ENCODE results near the gene CNNM1. TPM values are rescaled to one million over a fixed set of nuclear protein-coding genes. Genes with fewer than 3 reads are reported as not detected.

The CNNM1 gene
- total RNA-seq, 3 donors from 2014 or later (not counting 1 experiment from before 2014, with no cell fraction given): not detected

- H3K36me3 Mint-ChIP-seq: no peaks in the 10 kb centered on the region
- H3K4me1 Mint-ChIP-seq: peaks cover 0 to 5% of the 10 kb centered on the region in 2 donors
- ATAC-seq (no peak), DNase-seq (no peak)
- peaks cover 2% of the 10 kb centered on the region for H3K4me1 ChIP-seq (ENCODE audit: control insufficient read depth, insufficient read depth, low read length)
- H3K27ac Mint-ChIP-seq: no peak overlapping the region
- H3K27me3 Mint-ChIP-seq (ENCODE audit: low read depth in 2 of 2): peaks cover 0 to 9% of the 10 kb centered on the region in 2 donors
- H3K4me3 ChIP-seq (ENCODE audit: low read length): no peak overlapping the region
- intact Hi-C loops (cut with micrococcal nuclease): no loop called here
- TF ChIP-seq CTCF (IDR thresholded peaks at IDR 0.05): no peak
- H3K9me3 ChIP-seq (ENCODE audit: control insufficient read depth, insufficient read depth, low read length): no peaks in the 10 kb centered on the region
- peaks cover 4% of the 10 kb centered on the region for H3K36me3 ChIP-seq (ENCODE audit: control insufficient read depth, insufficient read depth, low read length)
- no peaks in the 10 kb centered on the region for H3K27me3 ChIP-seq (ENCODE audit: control insufficient read depth, insufficient read depth, low read length)
- no peaks in the 10 kb centered on the region for H3K9me3 Mint-ChIP-seq
- WGBS (ENCODE audit: insufficient coverage): 96% methylated on average over 2 of the region's 2 CpGs
- no peak overlapping the region for H3K4me3 Mint-ChIP-seq
- no peak overlapping the region for H3K27ac ChIP-seq (ENCODE audit: low read length)
Measured at GRCh38 chr10:99391346-99391745, 62.2 kb downstream of the CNNM1 start.

GRCh38 chr10:99393036-99393435, 63.9 kb downstream of the CNNM1 start:
- Mint-ChIP-seq H3K4me1 (peaks cover 0 to 5% of the 10 kb centered on the region in 2 donors), H3K27ac (no peak overlapping the region), H3K27me3 (ENCODE audit: low read depth in 2 of 2) (no peaks in the 10 kb centered on the region), H3K4me3 (no peak overlapping the region), H3K36me3 (no peaks in the 10 kb centered on the region), H3K9me3 (no peaks in the 10 kb centered on the region)
- Histone ChIP-seq H3K4me3 (ENCODE audit: low read length) (no peak overlapping the region), H3K27ac (ENCODE audit: low read length) (no peak overlapping the region), H3K36me3 (ENCODE audit: control insufficient read depth, insufficient read depth, low read length) (peaks cover 20% of the 10 kb centered on the region), H3K27me3 (ENCODE audit: control insufficient read depth, insufficient read depth, low read length) (no peaks in the 10 kb centered on the region), H3K4me1 (ENCODE audit: control insufficient read depth, insufficient read depth, low read length) (peaks cover 2% of the 10 kb centered on the region), H3K9me3 (ENCODE audit: control insufficient read depth, insufficient read depth, low read length) (no peaks in the 10 kb centered on the region)
- DNase-seq (no peak), ATAC-seq (no peak)
- TF ChIP-seq CTCF (IDR thresholded peaks at IDR 0.05): no peak
- WGBS (ENCODE audit: insufficient coverage): 89% methylated on average over 2 of the region's 2 CpGs
- intact Hi-C loops (cut with micrococcal nuclease): loop anchor here (2.0 kb wide), 1 partner anchor 220 kb away; no protein-coding TSS in a partner anchor

- peaks cover 0 to 5% of the 10 kb centered on the region in 2 donors for H3K4me1 Mint-ChIP-seq
- Histone ChIP-seq H3K36me3 (ENCODE audit: control insufficient read depth, insufficient read depth, low read length) (peaks cover 20% of the 10 kb centered on the region), H3K9me3 (ENCODE audit: control insufficient read depth, insufficient read depth, low read length) (no peaks in the 10 kb centered on the region), H3K4me3 (ENCODE audit: low read length) (no peak overlapping the region), H3K27ac (ENCODE audit: low read length) (no peak overlapping the region), H3K4me1 (ENCODE audit: control insufficient read depth, insufficient read depth, low read length) (peaks cover 2% of the 10 kb centered on the region), H3K27me3 (ENCODE audit: control insufficient read depth, insufficient read depth, low read length) (no peaks in the 10 kb centered on the region)
- H3K36me3 Mint-ChIP-seq: no peaks in the 10 kb centered on the region
- intact Hi-C loops (cut with micrococcal nuclease): loop anchor here (2.0 kb wide), 1 partner anchor 219 kb away; no protein-coding TSS in a partner anchor
- no peaks in the 10 kb centered on the region for H3K27me3 Mint-ChIP-seq (ENCODE audit: low read depth in 2 of 2)
- 93% methylated on average over 5 of the region's 5 CpGs for WGBS (ENCODE audit: insufficient coverage)
- no peak overlapping the region for H3K27ac Mint-ChIP-seq
- ATAC-seq (no peak), DNase-seq (no peak)
- no peak for TF ChIP-seq CTCF (IDR thresholded peaks at IDR 0.05)
- no peak overlapping the region for H3K4me3 Mint-ChIP-seq
- H3K9me3 Mint-ChIP-seq: no peaks in the 10 kb centered on the region
Measured at GRCh38 chr10:99393683-99394082, 64.5 kb downstream of the CNNM1 start.

GRCh38 chr10:99394256-99394655, 65.1 kb downstream of the CNNM1 start:
- Histone ChIP-seq H3K4me3 (ENCODE audit: low read length) (no peak overlapping the region), H3K4me1 (ENCODE audit: control insufficient read depth, insufficient read depth, low read length) (peaks cover 2% of the 10 kb centered on the region), H3K27me3 (ENCODE audit: control insufficient read depth, insufficient read depth, low read length) (no peaks in the 10 kb centered on the region), H3K36me3 (ENCODE audit: control insufficient read depth, insufficient read depth, low read length) (peaks cover 22% of the 10 kb centered on the region), H3K27ac (ENCODE audit: low read length) (no peak overlapping the region), H3K9me3 (ENCODE audit: control insufficient read depth, insufficient read depth, low read length) (no peaks in the 10 kb centered on the region)
- TF ChIP-seq CTCF (IDR thresholded peaks at IDR 0.05): no peak
- H3K4me3 Mint-ChIP-seq: no peak overlapping the region
- H3K9me3 Mint-ChIP-seq: no peaks in the 10 kb centered on the region
- no peak for DNase-seq
- no peak for ATAC-seq
- H3K27me3 Mint-ChIP-seq (ENCODE audit: low read depth in 2 of 2): no peaks in the 10 kb centered on the region
- intact Hi-C loops (cut with micrococcal nuclease): no loop called here
- H3K4me1 Mint-ChIP-seq: peaks cover 0 to 5% of the 10 kb centered on the region in 2 donors
- WGBS (ENCODE audit: insufficient coverage): 67% methylated on average over 8 of the region's 8 CpGs
- H3K36me3 Mint-ChIP-seq: no peaks in the 10 kb centered on the region
- H3K27ac Mint-ChIP-seq: no peak overlapping the region

Data from natural killer cell (primary cell).